ENCODE results near the gene SANBR. TPM values are rescaled to one million over a fixed set of nuclear protein-coding genes. Genes with fewer than 3 reads are reported as not detected.

Gene SANBR
- total and polyA plus RNA-seq, 2 of the 13 experiments (the other 11 are each of a cell fraction or from before 2014, with no cell fraction given) = 9.8 to 20.9 TPM

DNA sequence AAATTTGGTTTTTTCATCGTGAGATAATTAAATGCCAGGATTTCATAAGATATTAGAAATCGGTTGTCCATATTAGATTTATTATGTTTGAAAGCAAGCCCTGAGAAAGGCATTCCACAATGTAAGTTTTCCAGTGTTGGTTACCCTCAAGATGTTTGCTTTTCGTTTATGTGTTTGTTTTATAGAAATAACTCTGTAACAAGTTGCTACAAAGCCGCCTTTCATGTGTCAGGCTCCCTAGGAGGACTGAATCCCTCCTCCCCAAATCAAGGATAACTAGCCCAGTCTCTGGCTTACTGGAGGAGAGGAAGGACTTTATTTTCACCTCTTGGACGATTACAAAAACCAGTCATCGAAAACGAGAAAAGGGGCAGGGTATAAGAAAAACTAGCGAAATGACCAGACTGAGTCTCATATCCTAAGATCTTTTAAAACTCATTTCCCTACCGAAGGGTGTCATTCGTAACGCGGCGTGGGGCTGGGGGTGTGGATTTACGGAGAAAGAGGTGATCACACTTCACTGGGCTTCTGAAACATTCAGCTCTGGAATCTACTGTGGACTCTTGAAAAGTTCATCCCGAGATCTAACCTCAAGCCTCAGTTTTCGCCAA lies 49.2 kb upstream of the SANBR start (continued):
- TF ChIP-seq, protein P1, sequence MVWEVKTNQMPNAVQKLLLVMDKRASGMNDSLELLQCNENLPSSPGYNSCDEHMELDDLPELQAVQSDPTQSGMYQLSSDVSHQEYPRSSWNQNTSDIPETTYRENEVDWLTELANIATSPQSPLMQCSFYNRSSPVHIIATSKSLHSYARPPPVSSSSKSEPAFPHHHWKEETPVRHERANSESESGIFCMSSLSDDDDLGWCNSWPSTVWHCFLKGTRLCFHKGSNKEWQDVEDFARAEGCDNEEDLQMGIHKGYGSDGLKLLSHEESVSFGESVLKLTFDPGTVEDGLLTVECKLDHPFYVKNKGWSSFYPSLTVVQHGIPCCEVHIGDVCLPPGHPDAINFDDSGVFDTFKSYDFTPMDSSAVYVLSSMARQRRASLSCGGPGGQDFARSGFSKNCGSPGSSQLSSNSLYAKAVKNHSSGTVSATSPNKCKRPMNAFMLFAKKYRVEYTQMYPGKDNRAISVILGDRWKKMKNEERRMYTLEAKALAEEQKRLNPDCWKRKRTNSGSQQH (CRISPR knock-in tag; IDR thresholded peaks at IDR 0.05; ENCODE audit: low read depth) = no peak
- no peak for TF ChIP-seq ZFP36L1 (CRISPR knock-in tag; IDR thresholded peaks at IDR 0.05)
- 0 out of 2 replicates have a peak, but pooled peaks have one; percentile 4 for TF ChIP-seq HOXA3 (CRISPR knock-in tag; IDR thresholded peaks at IDR 0.05)
- TF ChIP-seq TCF12 (IDR thresholded peaks at IDR 0.05) = no peak
- no peak for TF ChIP-seq TCF12 (CRISPR knock-in tag; IDR thresholded peaks at IDR 0.05)
- TF ChIP-seq KLF6 (CRISPR knock-in tag; IDR thresholded peaks at IDR 0.05) = 0 out of 2 replicates have a peak, but pooled peaks have one; percentile 4
- 0 out of 2 replicates have a peak, but pooled peaks have one; percentile 9 for TF ChIP-seq JUN (CRISPR knock-in tag; IDR thresholded peaks at IDR 0.05)
- peak; percentile 65; the same call in 1 of the 2 replicates for TF ChIP-seq RBFOX2 (IDR thresholded peaks at IDR 0.05; ENCODE audit: low read depth, low read length)
- TF ChIP-seq, protein P2, sequence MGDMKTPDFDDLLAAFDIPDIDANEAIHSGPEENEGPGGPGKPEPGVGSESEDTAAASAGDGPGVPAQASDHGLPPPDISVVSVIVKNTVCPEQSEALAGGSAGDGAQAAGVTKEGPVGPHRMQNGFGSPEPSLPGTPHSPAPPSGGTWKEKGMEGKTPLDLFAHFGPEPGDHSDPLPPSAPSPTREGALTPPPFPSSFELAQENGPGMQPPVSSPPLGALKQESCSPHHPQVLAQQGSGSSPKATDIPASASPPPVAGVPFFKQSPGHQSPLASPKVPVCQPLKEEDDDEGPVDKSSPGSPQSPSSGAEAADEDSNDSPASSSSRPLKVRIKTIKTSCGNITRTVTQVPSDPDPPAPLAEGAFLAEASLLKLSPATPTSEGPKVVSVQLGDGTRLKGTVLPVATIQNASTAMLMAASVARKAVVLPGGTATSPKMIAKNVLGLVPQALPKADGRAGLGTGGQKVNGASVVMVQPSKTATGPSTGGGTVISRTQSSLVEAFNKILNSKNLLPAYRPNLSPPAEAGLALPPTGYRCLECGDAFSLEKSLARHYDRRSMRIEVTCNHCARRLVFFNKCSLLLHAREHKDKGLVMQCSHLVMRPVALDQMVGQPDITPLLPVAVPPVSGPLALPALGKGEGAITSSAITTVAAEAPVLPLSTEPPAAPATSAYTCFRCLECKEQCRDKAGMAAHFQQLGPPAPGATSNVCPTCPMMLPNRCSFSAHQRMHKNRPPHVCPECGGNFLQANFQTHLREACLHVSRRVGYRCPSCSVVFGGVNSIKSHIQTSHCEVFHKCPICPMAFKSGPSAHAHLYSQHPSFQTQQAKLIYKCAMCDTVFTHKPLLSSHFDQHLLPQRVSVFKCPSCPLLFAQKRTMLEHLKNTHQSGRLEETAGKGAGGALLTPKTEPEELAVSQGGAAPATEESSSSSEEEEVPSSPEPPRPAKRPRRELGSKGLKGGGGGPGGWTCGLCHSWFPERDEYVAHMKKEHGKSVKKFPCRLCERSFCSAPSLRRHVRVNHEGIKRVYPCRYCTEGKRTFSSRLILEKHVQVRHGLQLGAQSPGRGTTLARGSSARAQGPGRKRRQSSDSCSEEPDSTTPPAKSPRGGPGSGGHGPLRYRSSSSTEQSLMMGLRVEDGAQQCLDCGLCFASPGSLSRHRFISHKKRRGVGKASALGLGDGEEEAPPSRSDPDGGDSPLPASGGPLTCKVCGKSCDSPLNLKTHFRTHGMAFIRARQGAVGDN (CRISPR knock-in tag; IDR thresholded peaks at IDR 0.05) = no peak
- TF ChIP-seq ZNF263 (CRISPR knock-in tag; IDR thresholded peaks at IDR 0.05) = peak; percentile 98
- TF ChIP-seq, protein P3, sequence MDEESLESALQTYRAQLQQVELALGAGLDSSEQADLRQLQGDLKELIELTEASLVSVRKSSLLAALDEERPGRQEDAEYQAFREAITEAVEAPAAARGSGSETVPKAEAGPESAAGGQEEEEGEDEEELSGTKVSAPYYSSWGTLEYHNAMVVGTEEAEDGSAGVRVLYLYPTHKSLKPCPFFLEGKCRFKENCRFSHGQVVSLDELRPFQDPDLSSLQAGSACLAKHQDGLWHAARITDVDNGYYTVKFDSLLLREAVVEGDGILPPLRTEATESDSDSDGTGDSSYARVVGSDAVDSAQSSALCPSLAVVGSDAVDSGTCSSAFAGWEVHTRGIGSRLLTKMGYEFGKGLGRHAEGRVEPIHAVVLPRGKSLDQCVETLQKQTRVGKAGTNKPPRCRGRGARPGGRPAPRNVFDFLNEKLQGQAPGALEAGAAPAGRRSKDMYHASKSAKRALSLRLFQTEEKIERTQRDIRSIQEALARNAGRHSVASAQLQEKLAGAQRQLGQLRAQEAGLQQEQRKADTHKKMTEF (CRISPR knock-in tag; IDR thresholded peaks at IDR 0.05) = no peak
- TF ChIP-seq MBD4 (IDR thresholded peaks at IDR 0.05; ENCODE audit: borderline replicate concordance, low read length) = 0 out of 2 replicates have a peak, but pooled peaks have one; percentile 86
- TF ChIP-seq SNAI1 (CRISPR knock-in tag; IDR thresholded peaks at IDR 0.05; ENCODE audit: borderline replicate concordance) = 0 out of 2 replicates have a peak, but pooled peaks have one; percentile 89
- peak; percentile 26; the same call in 1 of the 2 replicates for TF ChIP-seq CHD4 (IDR thresholded peaks at IDR 0.05; ENCODE audit: borderline replicate concordance, low read length)
- TF ChIP-seq, protein P4, sequence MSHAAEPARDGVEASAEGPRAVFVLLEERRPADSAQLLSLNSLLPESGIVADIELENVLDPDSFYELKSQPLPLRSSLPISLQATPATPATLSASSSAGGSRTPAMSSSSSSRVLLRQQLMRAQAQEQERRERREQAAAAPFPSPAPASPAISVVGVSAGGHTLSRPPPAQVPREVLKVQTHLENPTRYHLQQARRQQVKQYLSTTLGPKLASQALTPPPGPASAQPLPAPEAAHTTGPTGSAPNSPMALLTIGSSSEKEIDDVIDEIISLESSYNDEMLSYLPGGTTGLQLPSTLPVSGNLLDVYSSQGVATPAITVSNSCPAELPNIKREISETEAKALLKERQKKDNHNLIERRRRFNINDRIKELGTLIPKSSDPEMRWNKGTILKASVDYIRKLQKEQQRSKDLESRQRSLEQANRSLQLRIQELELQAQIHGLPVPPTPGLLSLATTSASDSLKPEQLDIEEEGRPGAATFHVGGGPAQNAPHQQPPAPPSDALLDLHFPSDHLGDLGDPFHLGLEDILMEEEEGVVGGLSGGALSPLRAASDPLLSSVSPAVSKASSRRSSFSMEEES (CRISPR knock-in tag; IDR thresholded peaks at IDR 0.05) = 0 out of 2 replicates have a peak, but pooled peaks have one; percentile 36
- TF ChIP-seq FOXK1 (CRISPR knock-in tag; IDR thresholded peaks at IDR 0.05; ENCODE audit: borderline replicate concordance, low read depth) = no peak
- TF ChIP-seq, protein P5, sequence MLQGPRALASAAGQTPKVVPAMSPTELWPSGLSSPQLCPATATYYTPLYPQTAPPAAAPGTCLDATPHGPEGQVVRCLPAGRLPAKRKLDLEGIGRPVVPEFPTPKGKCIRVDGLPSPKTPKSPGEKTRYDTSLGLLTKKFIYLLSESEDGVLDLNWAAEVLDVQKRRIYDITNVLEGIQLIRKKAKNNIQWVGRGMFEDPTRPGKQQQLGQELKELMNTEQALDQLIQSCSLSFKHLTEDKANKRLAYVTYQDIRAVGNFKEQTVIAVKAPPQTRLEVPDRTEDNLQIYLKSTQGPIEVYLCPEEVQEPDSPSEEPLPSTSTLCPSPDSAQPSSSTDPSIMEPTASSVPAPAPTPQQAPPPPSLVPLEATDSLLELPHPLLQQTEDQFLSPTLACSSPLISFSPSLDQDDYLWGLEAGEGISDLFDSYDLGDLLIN (CRISPR knock-in tag; IDR thresholded peaks at IDR 0.05; ENCODE audit: borderline replicate concordance) = no peak
- TF ChIP-seq ZFP90 (CRISPR knock-in tag; IDR thresholded peaks at IDR 0.05; ENCODE audit: borderline replicate concordance) = no peak
- TF ChIP-seq ZNF207 (IDR thresholded peaks at IDR 0.05; ENCODE audit: borderline replicate concordance) = no peak
- 0 out of 2 replicates have a peak, but pooled peaks have one; percentile 20 for TF ChIP-seq ZNF878 (CRISPR knock-in tag; IDR thresholded peaks at IDR 0.05)
